Fibroblast of skin of scalp (primary cell): Measurements from ENCODE around the gene MTA3. TPM values are rescaled to one million over a fixed set of nuclear protein-coding genes. Genes with fewer than 3 reads are reported as not detected.
"Not testable (repeated sequence)": the region's sequence is repeated elsewhere in the genome, so short reads cannot be mapped to it uniquely, and the experiment has no call there.

Source experiments
- DNase-seq: peaks from one replicate; pipeline ENCODE4 v3.0.0-alpha.2; 2013
- polyA plus RNA-seq, 2 experiments: library from polyadenylated mRNA; unstranded; fragments of 120-200 nt; gene quantifications; one replicate each; pipeline ENCODE4 v1.2.1, GENCODE V29; 2013; ENCODE audit not compliant: insufficient read length in 2 of 2

The MTA3 gene
- 36.5 TPM for polyA plus RNA-seq (2013, experiment 1 of 2; ENCODE audit: insufficient read length)
- 33.2 TPM for polyA plus RNA-seq (2013, experiment 2 of 2; ENCODE audit: insufficient read length)

- peak; percentile 70 for DNase-seq
These were observed at the start of gene MTA3 for GRCh38 chr2:42568401-42569115. Gene MTA3 (plus strand): TSS chr2:42568632. CDS start chr2:42568746, 114 bp downstream.

GRCh38 chr2:42519624-42520023 lies 48.8 kb upstream of the MTA3 start:
- no peak for DNase-seq

DNA sequence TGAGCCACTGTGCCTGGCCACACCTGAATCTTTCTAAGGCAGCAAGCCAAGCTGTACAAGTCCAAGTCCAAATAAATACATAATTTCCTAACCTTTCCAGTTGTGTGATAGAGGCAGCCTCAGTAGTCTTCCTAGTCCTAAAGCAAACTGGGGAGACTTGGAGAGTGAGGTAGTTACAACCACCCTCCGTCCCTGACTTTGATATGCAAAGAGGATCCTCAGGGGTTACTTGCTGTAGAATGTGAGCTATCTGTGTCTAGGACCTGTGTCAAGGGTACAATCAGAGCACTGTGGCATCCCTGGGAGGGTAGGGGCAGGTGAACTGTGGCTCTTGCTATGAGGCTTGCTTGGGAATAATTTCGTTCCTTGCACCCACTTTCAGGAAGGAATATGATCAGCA lies 46.4 kb upstream of the MTA3 start:
- DNase-seq = no peak

GRCh38 chr2:42523341-42523740 lies 45.1 kb upstream of the MTA3 start:
- peak; percentile 2 for DNase-seq

DNA sequence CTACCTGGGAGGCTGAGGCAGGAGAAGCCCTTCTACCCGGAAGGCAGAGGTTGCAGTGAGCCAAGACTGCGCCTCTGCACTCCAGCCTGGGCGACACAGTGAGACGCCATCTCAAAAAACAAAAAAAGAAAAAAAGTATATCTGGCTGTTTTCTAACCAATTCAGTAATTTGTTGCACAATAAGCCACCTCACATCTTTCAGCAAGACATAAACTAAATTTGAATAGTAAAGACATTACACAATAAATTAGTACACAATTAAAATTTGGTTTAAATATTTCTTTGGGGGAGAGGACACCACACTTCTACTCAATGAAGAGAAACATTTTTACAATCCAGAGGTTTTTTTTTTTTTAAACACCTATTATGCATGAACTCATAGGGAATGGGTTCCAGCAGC lies 36.0 kb upstream of the MTA3 start:
- DNase-seq = no peak

DNA sequence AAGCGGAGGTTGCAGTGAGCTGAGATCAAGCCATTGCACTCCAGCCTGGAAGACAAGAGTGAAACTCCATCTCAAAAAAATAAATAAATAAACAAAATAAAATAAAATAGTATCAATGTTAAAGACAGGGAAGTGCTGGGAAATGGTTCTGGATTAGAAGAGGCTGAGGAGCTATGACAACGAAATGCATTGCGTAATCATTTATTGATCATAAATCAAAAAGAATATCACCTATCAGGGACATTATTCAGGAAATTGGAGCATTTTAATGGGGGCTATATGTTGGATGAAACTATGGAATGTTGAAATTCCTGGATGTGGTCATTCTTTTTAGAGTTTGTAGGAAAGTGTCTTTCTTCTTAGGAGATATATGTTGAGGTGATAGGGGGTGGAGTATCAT lies 30.9 kb upstream of the MTA3 start:
- no peak for DNase-seq

GRCh38 chr2:42542871-42543270 lies 25.6 kb upstream of the MTA3 start:
- DNase-seq = no peak

GRCh38 chr2:42545023-42545721 lies 23.3 kb upstream of the MTA3 start:
- no peak for DNase-seq

DNA sequence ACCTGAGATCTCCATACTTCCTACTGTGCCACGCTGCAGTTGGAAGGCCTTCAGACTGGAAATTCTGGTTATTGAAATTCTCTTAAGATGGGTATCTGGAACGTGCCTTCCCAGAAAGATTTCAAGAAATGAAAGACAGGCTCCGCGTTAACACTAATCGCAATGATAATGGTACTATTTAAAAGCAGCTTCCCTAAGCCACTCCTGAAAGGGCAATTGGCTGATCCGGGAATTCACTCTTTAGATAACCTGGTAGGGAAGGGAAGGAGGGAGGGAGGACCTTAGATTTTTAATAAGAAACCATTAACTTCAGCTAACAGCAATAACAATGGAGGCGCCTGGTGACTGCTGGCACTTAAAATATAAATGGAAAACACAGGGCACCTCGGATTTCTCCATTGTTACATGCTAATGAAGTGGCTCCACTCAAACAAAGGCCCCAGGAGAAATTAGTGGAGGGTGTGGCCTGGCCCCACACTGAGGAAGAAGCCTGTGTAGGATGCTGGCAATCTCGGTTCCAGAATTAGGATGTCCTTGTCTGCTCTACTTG lies 22.5 kb upstream of the MTA3 start:
- DNase-seq = no peak

GRCh38 chr2:42547014-42547413 lies 21.4 kb upstream of the MTA3 start:
- DNase-seq = no peak

- no peak for DNase-seq
These were observed 20.8 kb upstream of the MTA3 start for GRCh38 chr2:42547446-42548295.

GRCh38 chr2:42550870-42551269 lies 17.6 kb upstream of the MTA3 start:
- no peak for DNase-seq

DNA sequence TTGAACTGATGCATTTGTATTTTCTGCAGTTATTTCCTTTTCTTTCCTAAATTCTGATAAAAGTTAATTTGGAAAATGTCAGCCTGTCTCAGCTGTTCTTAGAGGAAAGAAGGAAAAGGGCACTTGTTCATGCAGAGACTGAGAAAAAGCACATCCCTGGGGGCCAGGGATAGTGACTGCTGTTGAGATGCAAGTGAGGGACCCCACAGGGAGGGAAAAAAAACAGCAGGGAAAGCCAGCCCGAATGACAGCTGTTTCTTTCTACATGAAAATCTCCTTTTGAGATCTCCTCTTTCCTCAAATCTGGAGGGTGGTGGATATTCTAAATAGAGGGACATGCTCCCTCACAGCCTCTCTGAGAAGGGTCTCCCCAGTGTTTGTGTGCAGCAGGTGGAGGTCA lies 14.0 kb upstream of the MTA3 start:
- no peak for DNase-seq

GRCh38 chr2:42556315-42556890 lies 12.0 kb upstream of the MTA3 start:
- no peak for DNase-seq

- DNase-seq = no peak
These were observed 11.1 kb upstream of the MTA3 start for GRCh38 chr2:42557306-42557705.

DNA sequence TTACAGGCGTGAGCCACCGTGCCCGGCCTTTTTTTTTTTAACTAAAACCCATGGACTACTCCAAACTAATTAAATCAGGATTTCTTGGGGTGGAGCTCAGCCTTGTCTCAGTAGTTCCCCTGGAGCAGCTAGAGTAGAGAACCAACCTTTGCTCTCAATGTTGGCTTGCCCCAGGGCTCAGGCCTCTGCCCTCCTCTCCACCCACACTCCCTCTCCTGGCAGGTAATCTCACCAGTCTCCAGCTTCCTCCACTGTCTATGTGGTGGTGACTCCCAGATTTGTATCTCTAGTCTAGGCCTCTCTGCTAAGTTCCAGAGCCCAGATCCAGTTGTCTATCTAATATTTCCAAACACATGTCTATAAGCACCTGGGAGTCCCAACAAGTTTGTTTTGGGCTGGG lies 9.6 kb upstream of the MTA3 start:
- no peak for DNase-seq

DNA sequence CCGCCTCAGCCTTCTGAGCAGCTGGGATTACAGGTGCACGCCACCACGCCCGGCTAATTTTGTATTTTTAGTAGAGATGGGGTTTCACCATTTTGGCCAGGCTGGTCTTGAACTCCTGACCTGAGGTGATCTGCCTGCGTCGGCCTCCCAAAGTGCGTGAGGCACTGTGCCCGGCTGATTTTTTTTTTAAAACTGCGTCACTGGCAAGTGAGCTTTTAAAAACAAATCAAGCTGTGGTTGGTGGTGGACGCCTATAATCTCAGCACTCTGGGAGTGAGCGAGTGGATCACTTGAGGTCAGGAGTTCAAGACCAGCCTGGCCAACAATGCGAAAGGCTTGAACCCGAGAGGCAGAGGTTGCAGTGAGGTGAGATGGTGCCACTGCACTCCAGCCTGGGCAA lies 8.3 kb upstream of the MTA3 start:
- not testable (repeated sequence) for DNase-seq

DNA sequence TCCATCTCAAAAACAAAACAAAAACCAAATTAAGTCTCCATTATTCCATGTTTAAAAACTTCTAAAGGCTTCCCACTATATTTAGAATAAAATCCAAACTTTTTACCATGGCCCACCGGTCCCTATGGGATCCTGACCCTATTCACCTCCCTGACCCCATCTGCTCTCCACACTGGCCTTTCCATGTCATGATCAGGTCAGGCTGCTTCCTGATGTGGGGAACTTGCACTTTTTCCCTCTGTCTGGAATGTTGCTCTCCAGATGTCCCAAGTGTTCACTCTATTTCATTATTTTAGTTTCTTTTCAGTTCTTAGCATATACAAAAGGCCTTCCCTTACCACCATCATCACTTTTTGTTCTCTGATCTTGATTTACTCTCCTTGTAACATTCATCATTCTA lies 7.5 kb upstream of the MTA3 start:
- no peak for DNase-seq

GRCh38 chr2:42562474-42563144 lies 5.8 kb upstream of the MTA3 start:
- DNase-seq = no peak

GRCh38 chr2:42566025-42566424 lies 2.4 kb upstream of the MTA3 start:
- DNase-seq = no peak

DNA sequence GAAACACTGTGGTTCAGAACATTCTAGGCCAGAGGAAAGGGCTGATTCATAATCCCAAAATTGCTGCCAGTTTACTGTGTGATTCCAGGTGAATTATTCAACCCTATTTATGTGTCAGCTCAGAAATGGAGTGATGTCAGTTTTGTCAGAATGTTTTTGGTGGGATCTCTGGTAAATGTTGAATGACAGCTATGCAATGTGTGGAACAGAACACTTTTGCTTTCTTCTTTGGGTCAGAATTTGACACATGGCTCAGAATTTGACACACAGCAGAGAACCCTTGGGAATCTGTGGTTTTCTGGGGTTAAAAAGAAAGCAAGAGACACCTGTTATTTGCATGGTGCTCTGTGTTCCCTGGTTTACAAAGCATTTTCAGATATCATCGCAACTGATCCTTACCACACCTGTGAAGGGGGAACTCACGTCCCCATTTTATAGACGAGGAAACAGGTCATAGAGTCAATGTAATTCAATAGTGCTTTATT lies 1.6 kb upstream of the MTA3 start:
- no peak for DNase-seq

DNA sequence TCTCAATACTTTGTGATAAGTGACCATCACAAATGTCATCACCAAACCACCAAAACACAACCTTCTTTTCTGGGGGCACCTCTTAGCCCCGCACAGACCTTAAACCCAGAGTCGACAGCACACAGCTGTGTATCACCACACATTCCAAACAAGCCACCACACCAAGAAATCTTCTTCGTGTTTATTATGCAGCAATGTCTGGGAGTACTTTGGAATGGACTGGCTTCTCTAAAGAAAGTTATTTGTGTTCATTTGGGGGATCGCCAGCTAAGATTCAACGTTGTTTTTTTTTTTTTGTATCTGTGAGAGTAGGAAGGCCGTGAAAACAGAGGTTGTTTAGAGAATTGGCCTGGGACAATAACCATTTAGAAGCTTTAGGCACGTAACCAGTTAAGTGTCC lies 1.1 kb upstream of the MTA3 start:
- DNase-seq = peak; percentile 56
